HepG2 (cell line): ENCODE measurements around the gene NGRN. TPM values are rescaled to one million over a fixed set of nuclear protein-coding genes. Genes with fewer than 3 reads are reported as not detected.

Experiments
- ATAC-seq: fragments of 200-7000 bp; cut with Tn5 transposase; 3 replicates; pipeline ENCODE4 v1.9.1; 2020; ENCODE audit warnings: mild to moderate bottlenecking, moderate library complexity
- BruUV-seq: library from RNA; stranded (reverse); fragments of 400-500 nt; replicated peaks from 2 replicates; lab custom pipeline; 2021; lab: Mats Ljungman, UMichigan
- CTCF ChIA-PET: fragments of 300-600 bp; formaldehyde crosslinking; extraction: SDS; loops from one replicate; lab custom pipeline; 2021; ENCODE audit warnings: low total read pairs, inconsistent platforms, low intra/inter-chr PET ratio; lab: Yijun Ruan, JAX
- POLR2A ChIA-PET: fragments of 350-600 bp; sonication (Branson Sonifier 250); formaldehyde crosslinking; loops from one replicate; lab custom pipeline; 2020; ENCODE audit warnings: antibody characterized with exemption, inconsistent platforms; lab: Yijun Ruan, JAX
- DNase-seq: peaks from one replicate; pipeline ENCODE4 v3.0.0-alpha.2; 2015; ENCODE audit warnings: low spot score
- FAIRE-seq: peaks from 3 replicates; lab custom pipeline; 2011; peaks lifted over from hg19 to GRCh38; lab: Jason Lieb, UNC
- H2AFZ ChIP-seq: one replicate; pipeline ENCODE4 v1.6.1; 2011; ENCODE audit warnings: low read length, inconsistent platforms
- H3K27ac ChIP-seq: fragments of 300-600 bp; 3 replicates; pipeline ENCODE4 v1.8.0; 2011; ENCODE audit warnings: mixed run types, mild to moderate bottlenecking, mixed read lengths, low read length, inconsistent platforms; ENCODE audit not compliant: insufficient read depth; ENCODE audit errors: extremely low read length
- H3K27me3 ChIP-seq, 2 experiments: fragments of 200-600 bp in 1 of 2; 2 replicates in 1 of 2; 3 replicates in 1 of 2; pipeline versions ENCODE4 v1.6.0 to v1.8.0; 2011; ENCODE audit warnings: low read length in 2 of 2, mild to moderate bottlenecking in 2 of 2, moderate library complexity in 2 of 2, inconsistent platforms in 1 of 2; ENCODE audit not compliant: insufficient read depth in 2 of 2, control insufficient read depth in 1 of 2
- H3K36me3 ChIP-seq, 2 experiments: fragments of 200-600 bp in 1 of 2; replicated peaks in 1 of 2; 2 replicates in 1 of 2; 3 replicates in 1 of 2; pipeline versions ENCODE4 v1.5.1 to v1.8.0; 2011; ENCODE audit warnings: low read length in 2 of 2, inconsistent platforms in 1 of 2; ENCODE audit not compliant: insufficient read depth in 2 of 2, control insufficient read depth in 1 of 2
- H3K4me1 ChIP-seq: 2 replicates; pipeline ENCODE4 v1.5.1; 2012; ENCODE audit warnings: low read length, inconsistent platforms; ENCODE audit not compliant: insufficient read depth
- H3K4me2 ChIP-seq: 2 replicates; pipeline ENCODE4 v1.6.0; 2011; ENCODE audit warnings: low read depth, low read length, inconsistent platforms
- H3K4me3 ChIP-seq, 3 experiments: fragments of 200-600 bp in 1 of 3; sonication (generic), shearing (Covaris generic) in 1 of 3; replicated peaks in 1 of 3; 2 replicates each; pipeline ENCODE4 v1.5.1; 2011 to 2016; ENCODE audit warnings: low read length in 3 of 3, inconsistent platforms in 2 of 3, low read depth in 2 of 3, mild to moderate bottlenecking in 2 of 3, control low read depth in 1 of 3, mixed read lengths in 1 of 3; ENCODE audit not compliant: insufficient read depth in 1 of 3
- H3K79me2 ChIP-seq: one replicate; pipeline ENCODE4 v1.6.1; 2011; ENCODE audit warnings: low read length, inconsistent platforms; ENCODE audit not compliant: insufficient read depth
- H3K9ac ChIP-seq: 2 replicates; pipeline ENCODE4 v1.6.0; 2011; ENCODE audit warnings: mild to moderate bottlenecking, low read depth, low read length, inconsistent platforms; ENCODE audit not compliant: insufficient read depth
- H3K9me3 ChIP-seq: 2 replicates; pipeline ENCODE4 v1.5.1; 2012; ENCODE audit warnings: mild to moderate bottlenecking, low read length
- H4K20me1 ChIP-seq: 2 replicates; pipeline ENCODE4 v1.6.0; 2011; ENCODE audit warnings: inconsistent platforms, mild to moderate bottlenecking, low read length, moderate library complexity; ENCODE audit not compliant: insufficient read depth
- AKAP8 ChIP-seq: sonication (generic); formaldehyde crosslinking; IDR thresholded peaks from 2 replicates; pipeline ENCODE4 v1.5.1; 2020; ENCODE audit warnings: mild to moderate bottlenecking, missing genetic modification reagents
- ETV6 ChIP-seq: sonication (generic); formaldehyde crosslinking; conservative IDR thresholded peaks from 2 replicates; pipeline ENCODE4 v1.4.0; 2020; ENCODE audit warnings: missing genetic modification reagents
- HMG20A ChIP-seq: IDR thresholded peaks from 2 replicates; pipeline ENCODE4 v1.6.1; 2016; ENCODE audit warnings: borderline replicate concordance
- KDM5B ChIP-seq: sonication (generic); formaldehyde crosslinking; IDR thresholded peaks from 2 replicates; pipeline ENCODE4 v1.4.0; 2020; ENCODE audit warnings: missing genetic modification reagents, mild to moderate bottlenecking, borderline replicate concordance
- NFRKB ChIP-seq: fragments of 450-650 bp; IDR thresholded peaks from 2 replicates; pipeline ENCODE4 v1.6.1; 2017
- SAP130 ChIP-seq: IDR thresholded peaks from 2 replicates; pipeline ENCODE4 v1.6.1; 2016; ENCODE audit warnings: low read depth
- SNAPC2 ChIP-seq: sonication (generic); formaldehyde crosslinking; IDR thresholded peaks from 2 replicates; pipeline ENCODE4 v1.8.1; 2022; ENCODE audit warnings: mild to moderate bottlenecking, missing genetic modification reagents
- ZNF30 ChIP-seq: sonication (generic); formaldehyde crosslinking; IDR thresholded peaks from 2 replicates; pipeline ENCODE4 v1.5.0; 2020; ENCODE audit warnings: mild to moderate bottlenecking, missing genetic modification reagents
- ZNF432 ChIP-seq: sonication (generic); formaldehyde crosslinking; IDR thresholded peaks from 2 replicates; pipeline ENCODE4 v1.5.0; 2020; ENCODE audit warnings: missing genetic modification reagents, mild to moderate bottlenecking, borderline replicate concordance
- WGBS: methylation state at CpG from one replicate; pipeline ENCODE4 v1.1.6; 2017; ENCODE audit warnings: low lambda C conversion rate; 5-methylcytosine and 5-hydroxymethylcytosine counted together
- in situ Hi-C: cut with HindIII; loops from 2 replicates; pipeline ENCODE4 v1.10.0; 2017; ENCODE audit warnings: low pct_unique_long_range_greater_than_20kb; ENCODE audit not compliant: extremely low pct_ligation_motif_present
- intact Hi-C: fragments of 100-400 bp; cut with micrococcal nuclease; formaldehyde crosslinking; loops from one replicate; pipeline ENCODE4 v1.10.0; 2022; ENCODE audit not compliant: unreplicated experiment
- polyA plus RNA-seq, 8 experiments: library from polyadenylated mRNA; depleted of rRNA in 3 of 8; stranded (reverse) in 7 of 8; unstranded in 1 of 8; fragments of >200 nt; fragmentation: Illumina TruSeq in 4 of 8; extraction: Trizol in 4 of 8; gene quantifications; 2 replicates each; pipeline versions ENCODE4 v1.2.1 to v1.2.3, GENCODE V29; 2011 to 2016; ENCODE audit warnings: low read depth in 4 of 8, missing spikeins in 1 of 8, mixed read lengths in 1 of 8; ENCODE audit not compliant: insufficient read depth in 1 of 8
- total RNA-seq, 5 experiments: library from RNA; depleted of rRNA; stranded (reverse); fragments of >200 nt; fragmentation: Illumina TruSeq; extraction: Trizol; gene quantifications; 2 replicates each; pipeline ENCODE4 v1.2.3, GENCODE V29; 2016; ENCODE audit warnings: low read depth in 1 of 5
- TF ChIP-seq, protein P1 (sequence below): sonication (generic); formaldehyde crosslinking; conservative IDR thresholded peaks from 2 replicates; pipeline ENCODE4 v1.4.0; 2020; ENCODE audit warnings: missing genetic modification reagents
- TF ChIP-seq, protein P2 (sequence below): sonication (generic); formaldehyde crosslinking; IDR thresholded peaks from 2 replicates; pipeline ENCODE4 v1.8.1; 2022; ENCODE audit warnings: mild to moderate bottlenecking, missing genetic modification reagents

The NGRN gene
- total and polyA plus RNA-seq, 2 of the 13 experiments (the other 11 are each of a cell fraction or from before 2014, with no cell fraction given): 39.8 to 63.7 TPM

DNA sequence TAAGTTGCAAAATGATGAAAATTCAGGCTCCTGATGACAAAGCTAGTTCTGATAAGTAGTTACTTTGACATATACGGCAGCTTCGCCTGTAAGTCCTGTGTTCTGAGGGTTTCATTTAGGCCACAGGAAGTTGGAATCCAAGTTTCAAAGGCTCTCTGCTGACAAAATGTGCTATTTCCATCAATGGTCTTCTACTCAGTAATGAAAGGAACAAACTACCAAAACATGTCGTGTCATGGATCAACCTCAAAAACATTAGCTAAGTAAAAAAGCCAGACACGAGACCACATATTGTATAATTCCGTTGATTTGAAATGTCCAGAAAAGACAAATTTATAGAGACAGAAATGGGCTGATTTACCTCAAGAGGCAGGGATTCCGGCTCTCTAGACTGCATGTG, 22.5 kb downstream of the NGRN start:
- Histone ChIP-seq H3K27ac (no peak overlapping the region), H3K9ac (no peak overlapping the region), H2AFZ (no peak overlapping the region), H3K27me3 (no peaks in the 10 kb centered on the region; a peak in 1 of 5 replicates), H4K20me1 (no peaks in the 10 kb centered on the region), H3K4me2 (no peak overlapping the region), H3K9me3 (no peaks in the 10 kb centered on the region), H3K79me2 (no peaks in the 10 kb centered on the region), H3K4me3 (no peak overlapping the region), H3K4me1 (peaks cover 6% of the 10 kb centered on the region), H3K36me3 (no peaks in the 10 kb centered on the region)
- intact Hi-C loops (no loop called here), in situ Hi-C loops (no loop called here)
- no peak for TF ChIP-seq SNAPC2
- no peak for TF ChIP-seq ZNF30 (CRISPR knock-in tag)
- TF ChIP-seq, protein P1, sequence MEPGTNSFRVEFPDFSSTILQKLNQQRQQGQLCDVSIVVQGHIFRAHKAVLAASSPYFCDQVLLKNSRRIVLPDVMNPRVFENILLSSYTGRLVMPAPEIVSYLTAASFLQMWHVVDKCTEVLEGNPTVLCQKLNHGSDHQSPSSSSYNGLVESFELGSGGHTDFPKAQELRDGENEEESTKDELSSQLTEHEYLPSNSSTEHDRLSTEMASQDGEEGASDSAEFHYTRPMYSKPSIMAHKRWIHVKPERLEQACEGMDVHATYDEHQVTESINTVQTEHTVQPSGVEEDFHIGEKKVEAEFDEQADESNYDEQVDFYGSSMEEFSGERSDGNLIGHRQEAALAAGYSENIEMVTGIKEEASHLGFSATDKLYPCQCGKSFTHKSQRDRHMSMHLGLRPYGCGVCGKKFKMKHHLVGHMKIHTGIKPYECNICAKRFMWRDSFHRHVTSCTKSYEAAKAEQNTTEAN: no peak
- TF ChIP-seq KDM5B (CRISPR knock-in tag): no peak
- TF ChIP-seq ZNF432 (CRISPR knock-in tag): no peak
- no peak for TF ChIP-seq SAP130 (CRISPR knock-in tag)
- TF ChIP-seq, protein P2, sequence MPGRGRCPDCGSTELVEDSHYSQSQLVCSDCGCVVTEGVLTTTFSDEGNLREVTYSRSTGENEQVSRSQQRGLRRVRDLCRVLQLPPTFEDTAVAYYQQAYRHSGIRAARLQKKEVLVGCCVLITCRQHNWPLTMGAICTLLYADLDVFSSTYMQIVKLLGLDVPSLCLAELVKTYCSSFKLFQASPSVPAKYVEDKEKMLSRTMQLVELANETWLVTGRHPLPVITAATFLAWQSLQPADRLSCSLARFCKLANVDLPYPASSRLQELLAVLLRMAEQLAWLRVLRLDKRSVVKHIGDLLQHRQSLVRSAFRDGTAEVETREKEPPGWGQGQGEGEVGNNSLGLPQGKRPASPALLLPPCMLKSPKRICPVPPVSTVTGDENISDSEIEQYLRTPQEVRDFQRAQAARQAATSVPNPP (CRISPR knock-in tag): no peak
- TF ChIP-seq HMG20A: no peak
- no peak for TF ChIP-seq AKAP8 (CRISPR knock-in tag)
- TF ChIP-seq NFRKB: no peak
- TF ChIP-seq ETV6 (CRISPR knock-in tag): no peak
- ChIA-PET POLR2A (no interaction called here), CTCF (no interaction called here)
- FAIRE-seq (no peak), ATAC-seq (no peak), DNase-seq (no peak)
- 38% methylated on average over 6 of the region's 6 CpGs for WGBS
- no TSS peak for BruUV-seq
